ENCODE results near the gene UTY. TPM values are rescaled to one million over a fixed set of nuclear protein-coding genes. Genes with fewer than 3 reads are reported as not detected.
"Not testable (repeated sequence)": the region's sequence is repeated elsewhere in the genome, so short reads cannot be mapped to it uniquely, and the experiment has no call there.

The UTY gene
- polyA plus RNA-seq, 4 donors = 21.8 to 27.8 (median 25.5) TPM

GRCh38 chrY:13312966-13313365 is 166.9 kb downstream of the UTY start:
- DNase-seq (ENCODE audit: low read depth in 4 of 4, low spot score in 3 of 4) = no peak

GRCh38 chrY:13307959-13308358 is 171.9 kb downstream of the UTY start:
- no peak for DNase-seq (ENCODE audit: low read depth in 4 of 4, low spot score in 3 of 4)

- DNase-seq (ENCODE audit: low read depth in 4 of 4, low spot score in 3 of 4) = no peak
Measured at GRCh38 chrY:13300795-13301194, 179.0 kb downstream of the UTY start.

- DNase-seq (ENCODE audit: low read depth in 4 of 4, low spot score in 3 of 4) = no peak
Measured at GRCh38 chrY:13299411-13299810, 180.4 kb downstream of the UTY start.

GRCh38 chrY:13296176-13296890 is 183.5 kb downstream of the UTY start:
- DNase-seq (ENCODE audit: low read depth in 4 of 4, low spot score in 3 of 4) = no peak

- no peak for DNase-seq (ENCODE audit: low read depth in 4 of 4, low spot score in 3 of 4)
Measured at GRCh38 chrY:13295026-13295425, 184.8 kb downstream of the UTY start.

GRCh38 chrY:13291199-13291598 is 188.6 kb downstream of the UTY start:
- DNase-seq (ENCODE audit: low read depth in 4 of 4, low spot score in 3 of 4) = no peak

GRCh38 chrY:13282151-13283054 is 197.4 kb downstream of the UTY start:
- DNase-seq (ENCODE audit: low read depth in 4 of 4, low spot score in 3 of 4) = peak in 1 of 4 donors; percentile 0

GRCh38 chrY:13279561-13279960 is 200.3 kb downstream of the UTY start:
- DNase-seq (ENCODE audit: low read depth in 4 of 4, low spot score in 3 of 4) = no peak

- DNase-seq (ENCODE audit: low read depth in 4 of 4, low spot score in 3 of 4) = no peak
Measured at GRCh38 chrY:13271706-13272105, 208.1 kb downstream of the UTY start.

- DNase-seq (ENCODE audit: low read depth in 4 of 4, low spot score in 3 of 4) = not testable (repeated sequence)
Measured at GRCh38 chrY:13253941-13254440, 225.8 kb downstream of the UTY start.

GRCh38 chrY:13250421-13250820 is 229.4 kb downstream of the UTY start:
- no peak for DNase-seq (ENCODE audit: low read depth in 4 of 4, low spot score in 3 of 4)

GRCh38 chrY:13243716-13244115 is 236.1 kb downstream of the UTY start:
- DNase-seq (ENCODE audit: low read depth in 4 of 4, low spot score in 3 of 4) = no peak

- DNase-seq (ENCODE audit: low read depth in 4 of 4, low spot score in 3 of 4) = no peak
Measured at GRCh38 chrY:13233901-13234300, 245.9 kb downstream of the UTY start.

- no peak for DNase-seq (ENCODE audit: low read depth in 4 of 4, low spot score in 3 of 4)
Measured at GRCh38 chrY:13233118-13233517, 246.7 kb downstream of the UTY start.

- no peak for DNase-seq (ENCODE audit: low read depth in 4 of 4, low spot score in 3 of 4)
Measured at GRCh38 chrY:13227354-13227953, 252.4 kb downstream of the UTY start.

GRCh38 chrY:13210961-13211646 is 268.7 kb downstream of the UTY start:
- no peak for DNase-seq (ENCODE audit: low read depth in 4 of 4, low spot score in 3 of 4)

GRCh38 chrY:13205214-13205613 is 274.6 kb downstream of the UTY start:
- DNase-seq (ENCODE audit: low read depth in 4 of 4, low spot score in 3 of 4) = no peak

Measured in right renal pelvis (tissue), 4 donors.